ENCODE data around the gene CPZ. TPM values are rescaled to one million over a fixed set of nuclear protein-coding genes. Genes with fewer than 3 reads are reported as not detected.

The CPZ gene
- total RNA-seq, 4 donors from 2014 or later, result 0.42 to 2.7 (median 2.2) TPM

DNA sequence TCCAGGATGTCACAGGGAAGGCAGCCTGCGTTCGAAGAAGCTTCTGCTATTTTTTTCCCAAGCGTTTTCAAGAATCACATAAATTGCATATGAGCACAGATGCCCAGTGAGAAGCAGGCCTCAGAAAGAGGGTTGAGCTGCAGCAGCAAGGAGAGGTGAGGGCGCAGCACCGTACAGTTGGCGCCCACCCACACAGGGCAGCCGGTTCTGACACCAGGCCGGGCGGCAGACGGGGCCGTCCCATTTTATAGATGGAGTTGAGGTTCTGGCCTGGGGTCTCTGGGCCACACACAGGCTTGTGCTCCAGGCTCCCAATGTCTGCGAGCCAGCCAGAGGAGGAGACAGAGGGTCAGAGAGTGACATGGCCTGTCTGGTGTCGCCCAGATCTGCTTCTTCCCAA is 22.8 kb downstream of the CPZ start:
- TF ChIP-seq POLR2AphosphoS5 (IDR thresholded peaks at IDR 0.05), result no peak
- no peak for TF ChIP-seq EP300 (IDR thresholded peaks at IDR 0.05)
- no peak for TF ChIP-seq CTCF (IDR thresholded peaks at IDR 0.05)
- TF ChIP-seq POLR2A (IDR thresholded peaks at IDR 0.05; ENCODE audit: low read depth), result no peak
- Histone ChIP-seq H3K9me3 (no peaks in the 10 kb centered on the region), H3K36me3 (no peaks in the 10 kb centered on the region), H3K4me1 (peaks cover 0 to 4% (median 0%) of the 10 kb centered on the region in 4 donors), H3K27me3 (peaks cover 0 to 46% (median 0%) of the 10 kb centered on the region in 4 donors), H3K27ac (replicated peaks in 1 of 4) (no peak overlapping the region), H3K4me3 (no peak overlapping the region)
- intact Hi-C loops (cut with DNase I), result no loop called here
- DNase-seq (ENCODE audit: extremely low spot score), result no peak
- 78% methylated on average over 11 of the region's 13 CpGs for WGBS

DNA sequence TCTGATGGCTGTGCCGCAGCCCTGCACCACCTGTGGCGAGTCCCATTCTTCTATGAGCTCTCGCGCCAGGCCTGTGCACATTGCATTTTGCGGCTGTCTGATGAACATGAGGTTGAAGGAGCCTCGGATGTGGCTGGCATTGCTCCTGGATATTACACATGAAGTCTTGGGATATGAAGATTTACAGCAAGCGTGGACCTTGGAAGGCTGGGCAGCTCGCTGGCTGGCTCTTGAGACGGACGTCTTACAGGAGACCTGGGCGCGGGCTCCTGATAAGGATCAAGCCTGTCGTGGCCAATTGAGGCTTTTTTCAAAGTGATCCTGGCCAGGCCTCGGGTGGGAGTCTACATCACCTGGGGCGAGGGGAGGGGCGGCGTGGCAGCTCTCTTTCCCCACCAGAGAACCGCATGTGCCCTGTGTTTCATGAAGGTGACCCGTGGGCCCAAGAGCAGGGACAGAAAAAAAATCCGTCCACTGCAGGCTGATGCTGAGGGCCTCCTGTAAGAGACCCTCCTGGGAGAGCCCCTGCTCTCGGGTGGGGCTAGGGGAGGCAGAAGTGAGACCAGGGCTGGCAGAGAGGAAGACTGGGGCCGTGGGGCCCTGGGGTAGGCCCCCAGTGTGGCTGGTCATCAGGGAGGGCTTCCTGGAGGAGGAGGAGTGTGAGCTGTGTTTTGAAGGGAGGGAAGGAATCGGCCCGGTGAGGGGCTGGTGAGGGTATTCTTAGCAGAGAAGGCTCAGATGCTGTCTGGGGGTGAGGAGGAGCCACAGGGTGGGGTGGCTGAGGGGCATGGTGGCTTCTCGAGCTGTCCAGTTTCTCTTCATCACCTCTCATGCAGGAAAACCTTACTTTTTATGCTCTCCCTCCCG is 23.6 kb downstream of the CPZ start:
- Histone ChIP-seq H3K4me3 (no peak overlapping the region), H3K27me3 (peaks cover 0 to 45% (median 0%) of the 10 kb centered on the region in 4 donors), H3K9me3 (no peaks in the 10 kb centered on the region), H3K36me3 (no peaks in the 10 kb centered on the region), H3K27ac (replicated peaks in 1 of 4) (no peak overlapping the region), H3K4me1 (no peaks in the 10 kb centered on the region)
- WGBS, result 84% methylated on average over 25 of the region's 26 CpGs
- no peak for TF ChIP-seq CTCF (IDR thresholded peaks at IDR 0.05)
- TF ChIP-seq POLR2A (IDR thresholded peaks at IDR 0.05; ENCODE audit: low read depth), result no peak
- TF ChIP-seq POLR2AphosphoS5 (IDR thresholded peaks at IDR 0.05), result no peak
- no peak for TF ChIP-seq EP300 (IDR thresholded peaks at IDR 0.05)
- intact Hi-C loops (cut with DNase I), result no loop called here
- no peak for DNase-seq (ENCODE audit: extremely low spot score)

- H3K27ac ChIP-seq (replicated peaks in 1 of 4), result no peak overlapping the region
- TF ChIP-seq EP300 (IDR thresholded peaks at IDR 0.05) (no peak), POLR2A (IDR thresholded peaks at IDR 0.05; ENCODE audit: low read depth) (no peak), CTCF (IDR thresholded peaks at IDR 0.05) (no peak), POLR2AphosphoS5 (IDR thresholded peaks at IDR 0.05) (no peak)
- peaks cover 0 to 38% (median 0%) of the 10 kb centered on the region in 4 donors for H3K27me3 ChIP-seq
- intact Hi-C loops (cut with DNase I), result no loop called here
- H3K36me3 ChIP-seq, result no peaks in the 10 kb centered on the region
- 82% methylated on average over 15 of the region's 16 CpGs for WGBS
- H3K9me3 ChIP-seq, result no peaks in the 10 kb centered on the region
- no peak for DNase-seq (ENCODE audit: extremely low spot score)
- H3K4me3 ChIP-seq, result no peak overlapping the region
- no peaks in the 10 kb centered on the region for H3K4me1 ChIP-seq
Observed at GRCh38 chr4:8616831-8617230, 24.3 kb downstream of the CPZ start.

DNA sequence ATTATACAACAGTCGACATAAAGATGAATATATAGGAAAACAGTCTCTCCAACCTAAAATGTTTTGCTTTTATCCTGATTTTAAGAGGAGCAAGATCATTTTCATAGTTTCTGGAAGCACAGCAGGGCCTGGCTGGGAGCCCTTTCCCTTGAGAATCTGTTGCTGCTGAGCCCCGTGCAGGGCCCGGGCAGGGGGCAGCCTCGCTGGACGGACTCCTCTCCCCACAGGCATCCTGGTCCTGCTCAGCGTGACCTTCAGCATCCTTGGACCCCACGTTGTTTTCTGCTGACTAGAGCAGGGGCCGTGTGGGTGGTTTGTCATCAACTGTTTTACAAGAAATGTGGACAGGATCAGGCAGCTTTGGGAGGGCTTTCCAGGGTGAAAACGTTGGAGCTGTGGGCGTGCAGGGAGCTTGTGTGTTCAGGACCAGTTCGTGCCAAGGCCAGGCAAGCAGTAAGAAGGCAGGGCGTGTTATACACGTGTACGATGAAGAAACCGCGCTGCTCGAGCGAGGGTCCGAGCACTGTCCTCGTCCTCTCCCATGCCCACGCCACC is 25.0 kb downstream of the CPZ start:
- Histone ChIP-seq H3K9me3 (no peaks in the 10 kb centered on the region), H3K36me3 (no peaks in the 10 kb centered on the region), H3K27ac (replicated peaks in 1 of 4) (no peak overlapping the region), H3K27me3 (peaks cover 0 to 35% (median 0%) of the 10 kb centered on the region in 4 donors), H3K4me1 (no peaks in the 10 kb centered on the region), H3K4me3 (no peak overlapping the region)
- no peak for DNase-seq (ENCODE audit: extremely low spot score)
- intact Hi-C loops (cut with DNase I), result no loop called here
- TF ChIP-seq POLR2A (IDR thresholded peaks at IDR 0.05; ENCODE audit: low read depth), result no peak
- TF ChIP-seq CTCF (IDR thresholded peaks at IDR 0.05), result no peak
- TF ChIP-seq EP300 (IDR thresholded peaks at IDR 0.05), result no peak
- TF ChIP-seq POLR2AphosphoS5 (IDR thresholded peaks at IDR 0.05), result no peak
- WGBS, result 64% methylated on average over 21 of the region's 21 CpGs
